A673 (cell line): ENCODE results near the gene MDP1. TPM values are rescaled to one million over a fixed set of nuclear protein-coding genes. Genes with fewer than 3 reads are reported as not detected.
A peak's percentile ranks its signal among the peaks of the same experiment; 100 is the strongest.

Experiments
- BruUV-seq: library from RNA; stranded (reverse); fragments of 400-500 nt; replicated peaks from 2 replicates; lab custom pipeline; 2021; lab: Mats Ljungman, UMichigan
- CTCF ChIA-PET: fragments of 300-600 bp; sonication (Branson Sonifier 250); formaldehyde crosslinking; loops from one replicate; lab custom pipeline; 2022; ENCODE audit warnings: antibody characterized with exemption; lab: Charles Lee
- POLR2A ChIA-PET: fragments of 300-600 bp; sonication (Branson Sonifier 250); formaldehyde crosslinking; loops from one replicate; lab custom pipeline; 2022; ENCODE audit warnings: antibody characterized with exemption; ENCODE audit not compliant: low non-redundant PET; lab: Charles Lee
- DNase-seq: peaks from one replicate; pipeline ENCODE4 v3.0.0-alpha.2; 2015; ENCODE audit warnings: low spot score
- H3K27ac ChIP-seq: fragments of 200-600 bp; sonication (generic); 2 replicates; pipeline ENCODE4 v1.5.1; 2016; ENCODE audit warnings: mixed run types, low read depth, mild to moderate bottlenecking, mixed read lengths, antibody characterized with exemption, low read length; ENCODE audit not compliant: poor library complexity, severe bottlenecking
- H3K27me3 ChIP-seq: fragments of 200-600 bp; sonication (generic); replicated peaks from 2 replicates; pipeline ENCODE4 v1.6.1; 2017; ENCODE audit warnings: mixed run types, low read depth, mild to moderate bottlenecking, mixed read lengths, antibody characterized with exemption, low read length; ENCODE audit not compliant: insufficient read depth, poor library complexity
- H3K36me3 ChIP-seq: fragments of 200-600 bp; sonication (generic); 2 replicates; pipeline ENCODE4 v1.6.1; 2016; ENCODE audit warnings: mixed run types, mild to moderate bottlenecking, mixed read lengths, antibody characterized with exemption, low read length; ENCODE audit not compliant: insufficient read depth, poor library complexity, severe bottlenecking
- H3K4me1 ChIP-seq: fragments of 200-600 bp; sonication (generic); 2 replicates; pipeline ENCODE4 v1.6.1; 2017; ENCODE audit warnings: mixed run types, mild to moderate bottlenecking, mixed read lengths, antibody characterized with exemption, low read length; ENCODE audit not compliant: insufficient read depth, poor library complexity, severe bottlenecking
- H3K4me3 ChIP-seq: fragments of 200-600 bp; sonication (generic); 2 replicates; pipeline ENCODE4 v1.5.1; 2016; ENCODE audit warnings: low read depth, mixed run types, mild to moderate bottlenecking, mixed read lengths, low read length; ENCODE audit not compliant: poor library complexity, severe bottlenecking
- H3K9me3 ChIP-seq: fragments of 200-600 bp; sonication (generic); 2 replicates; pipeline ENCODE4 v1.6.1; 2016; ENCODE audit warnings: mixed run types, low read depth, mild to moderate bottlenecking, mixed read lengths, antibody characterized with exemption, low read length; ENCODE audit not compliant: poor library complexity, severe bottlenecking
- CTCF ChIP-seq: fragments of 300-800, 200-600 bp; sonication (generic); conservative IDR thresholded peaks from 2 replicates; pipeline ENCODE4 v1.5.1; 2017; ENCODE audit warnings: low read depth, mild to moderate bottlenecking, antibody characterized with exemption, low read length, moderate library complexity, mixed read lengths
- EZH2 ChIP-seq: fragments of 200-600 bp; sonication (generic); IDR thresholded peaks from 2 replicates; pipeline ENCODE4 v1.6.1; 2017; ENCODE audit warnings: borderline replicate concordance, low read depth, mild to moderate bottlenecking, mixed read lengths, antibody characterized with exemption, low read length; ENCODE audit not compliant: poor library complexity, severe bottlenecking
- intact Hi-C: fragments of 100-400 bp; cut with micrococcal nuclease; formaldehyde crosslinking; loops from one replicate; pipeline ENCODE4 v1.10.0; 2022; ENCODE audit not compliant: unreplicated experiment
- total RNA-seq: library from RNA; stranded (reverse); gene quantifications from 2 replicates; pipeline ENCODE4 v1.2.3, GENCODE V29; 2021

The MDP1 gene
- total RNA-seq, 1 experiment from 2014 or later: 21.3 TPM

GRCh38 chr14:24260780-24261157 is 44.9 kb upstream of the MDP1 start:
- H3K4me1 ChIP-seq: no peaks in the 10 kb centered on the region
- H3K4me3 ChIP-seq: no peak overlapping the region
- ChIA-PET POLR2A (no interaction called here), CTCF (no interaction called here)
- no peaks in the 10 kb centered on the region for H3K27me3 ChIP-seq
- H3K27ac ChIP-seq: no peak overlapping the region
- no peaks in the 10 kb centered on the region for H3K9me3 ChIP-seq
- BruUV-seq: no TSS peak
- no peak for DNase-seq
- no peak for TF ChIP-seq CTCF
- no peak for TF ChIP-seq EZH2
- intact Hi-C loops: no loop called here
- H3K36me3 ChIP-seq: no peaks in the 10 kb centered on the region

GRCh38 chr14:24260026-24260779 is 44.3 kb upstream of the MDP1 start:
- Histone ChIP-seq H3K4me3 (no peak overlapping the region), H3K4me1 (no peaks in the 10 kb centered on the region), H3K36me3 (no peaks in the 10 kb centered on the region), H3K9me3 (no peaks in the 10 kb centered on the region), H3K27me3 (no peaks in the 10 kb centered on the region), H3K27ac (no peak overlapping the region)
- ChIA-PET CTCF (no interaction called here), POLR2A (no interaction called here)
- no peak for TF ChIP-seq CTCF
- no TSS peak for BruUV-seq
- DNase-seq: no peak
- intact Hi-C loops: no loop called here

GRCh38 chr14:24259282-24260025 is 43.6 kb upstream of the MDP1 start:
- no TSS peak for BruUV-seq
- ChIA-PET CTCF (no interaction called here), POLR2A (no interaction called here)
- TF ChIP-seq EZH2: no peak
- TF ChIP-seq CTCF: no peak
- H3K4me3 ChIP-seq: no peak overlapping the region
- no peaks in the 10 kb centered on the region for H3K9me3 ChIP-seq
- no peaks in the 10 kb centered on the region for H3K4me1 ChIP-seq
- intact Hi-C loops: no loop called here
- H3K27me3 ChIP-seq: no peaks in the 10 kb centered on the region
- no peak overlapping the region for H3K27ac ChIP-seq
- peak; percentile 41 for DNase-seq
- no peaks in the 10 kb centered on the region for H3K36me3 ChIP-seq
